Measurements from ENCODE around the gene HEATR5A.

DNA sequence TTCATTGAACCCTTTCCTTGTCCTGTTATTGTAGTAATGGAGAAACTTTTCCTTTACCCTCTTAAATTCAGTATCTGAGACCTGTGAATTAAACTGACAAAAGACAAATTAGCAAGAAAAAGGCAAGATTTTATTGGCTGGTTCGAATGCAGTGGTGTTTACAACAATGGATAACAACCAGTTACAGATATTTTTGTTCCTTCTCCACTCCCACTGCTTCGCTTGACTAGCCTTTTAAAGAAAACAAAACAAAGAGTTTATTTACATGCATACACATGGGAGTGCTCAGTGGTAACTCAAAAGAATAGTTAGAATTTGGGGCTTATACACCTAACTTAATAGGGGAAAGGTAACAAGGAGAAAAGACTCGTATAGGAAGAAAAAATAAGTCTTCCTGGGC, 175.7 kb downstream of the HEATR5A start:
- TF ChIP-seq, protein P1, sequence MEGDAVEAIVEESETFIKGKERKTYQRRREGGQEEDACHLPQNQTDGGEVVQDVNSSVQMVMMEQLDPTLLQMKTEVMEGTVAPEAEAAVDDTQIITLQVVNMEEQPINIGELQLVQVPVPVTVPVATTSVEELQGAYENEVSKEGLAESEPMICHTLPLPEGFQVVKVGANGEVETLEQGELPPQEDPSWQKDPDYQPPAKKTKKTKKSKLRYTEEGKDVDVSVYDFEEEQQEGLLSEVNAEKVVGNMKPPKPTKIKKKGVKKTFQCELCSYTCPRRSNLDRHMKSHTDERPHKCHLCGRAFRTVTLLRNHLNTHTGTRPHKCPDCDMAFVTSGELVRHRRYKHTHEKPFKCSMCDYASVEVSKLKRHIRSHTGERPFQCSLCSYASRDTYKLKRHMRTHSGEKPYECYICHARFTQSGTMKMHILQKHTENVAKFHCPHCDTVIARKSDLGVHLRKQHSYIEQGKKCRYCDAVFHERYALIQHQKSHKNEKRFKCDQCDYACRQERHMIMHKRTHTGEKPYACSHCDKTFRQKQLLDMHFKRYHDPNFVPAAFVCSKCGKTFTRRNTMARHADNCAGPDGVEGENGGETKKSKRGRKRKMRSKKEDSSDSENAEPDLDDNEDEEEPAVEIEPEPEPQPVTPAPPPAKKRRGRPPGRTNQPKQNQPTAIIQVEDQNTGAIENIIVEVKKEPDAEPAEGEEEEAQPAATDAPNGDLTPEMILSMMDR (IDR thresholded peaks at IDR 0.05): no peak
- no peak for TF ChIP-seq POLR2AphosphoS5 (IDR thresholded peaks at IDR 0.05)
- no peak for TF ChIP-seq EP300 (IDR thresholded peaks at IDR 0.05)

Data from gastroesophageal sphincter (tissue), 3 donors.